OCI-LY7 (cell line): ENCODE measurements around the gene ITGA3. TPM values are rescaled to one million over a fixed set of nuclear protein-coding genes. Genes with fewer than 3 reads are reported as not detected.

Experiments used
- BruUV-seq: library from RNA; stranded (reverse); fragments of 400-500 nt; replicated peaks from 2 replicates; lab custom pipeline; 2021; lab: Mats Ljungman, UMichigan
- CTCF ChIA-PET: fragments of 300-600 bp; sonication (Branson Sonifier 250); formaldehyde crosslinking; loops from one replicate; lab custom pipeline; 2022; ENCODE audit warnings: antibody characterized with exemption; ENCODE audit not compliant: unreplicated experiment; lab: Charles Lee
- POLR2A ChIA-PET: fragments of 300-600 bp; sonication (Branson Sonifier 250); formaldehyde crosslinking; loops from one replicate; lab custom pipeline; 2022; ENCODE audit warnings: antibody characterized with exemption; lab: Charles Lee
- DNase-seq: peaks from one replicate; pipeline ENCODE4 v3.0.0-alpha.2; 2015; ENCODE audit warnings: low spot score
- H2AFZ ChIP-seq: fragments of 200-600 bp; sonication (generic), shearing (Covaris generic); 2 replicates; pipeline ENCODE4 v1.6.1; 2014; ENCODE audit warnings: mild to moderate bottlenecking, antibody characterized with exemption, low read length, moderate library complexity
- H3K27ac ChIP-seq: fragments of 200-600 bp; sonication (generic); 2 replicates; pipeline ENCODE4 v1.5.1; 2014; ENCODE audit warnings: mixed run types, low read depth, mild to moderate bottlenecking, moderate library complexity, low read length, inconsistent platforms; ENCODE audit not compliant: poor library complexity, severe bottlenecking
- H3K36me3 ChIP-seq: fragments of 200-600 bp; sonication (generic); 2 replicates; pipeline ENCODE4 v1.6.1; 2014; ENCODE audit warnings: mild to moderate bottlenecking, antibody characterized with exemption, low read length, moderate library complexity, mixed read lengths; ENCODE audit not compliant: insufficient read depth
- H3K4me1 ChIP-seq: fragments of 200-600 bp; sonication (generic); 2 replicates; pipeline ENCODE4 v1.5.1; 2014; ENCODE audit warnings: mild to moderate bottlenecking, low read length; ENCODE audit not compliant: insufficient read depth, poor library complexity, severe bottlenecking
- H3K4me2 ChIP-seq: fragments of 200-600 bp; sonication (generic); 2 replicates; pipeline ENCODE4 v1.6.1; 2014; ENCODE audit warnings: mild to moderate bottlenecking, low read length
- H3K4me3 ChIP-seq: fragments of 200-600 bp; sonication (generic); 2 replicates; pipeline ENCODE4 v1.5.1; 2014; ENCODE audit warnings: mild to moderate bottlenecking, low read depth, low read length; ENCODE audit not compliant: poor library complexity, severe bottlenecking
- H3K79me2 ChIP-seq: fragments of 200-600 bp; sonication (generic); 2 replicates; pipeline ENCODE4 v1.6.1; 2016; ENCODE audit warnings: low read depth, mild to moderate bottlenecking, low read length, moderate library complexity, mixed read lengths; ENCODE audit not compliant: insufficient read depth
- H3K9me2 ChIP-seq: fragments of 200-600 bp; sonication (generic); 2 replicates; pipeline ENCODE4 v1.6.1; 2016; ENCODE audit warnings: mild to moderate bottlenecking, low read length, mixed read lengths; ENCODE audit not compliant: insufficient read depth
- H3K9me3 ChIP-seq: fragments of 200-600 bp; sonication (generic); 2 replicates; pipeline ENCODE4 v1.6.1; 2014; ENCODE audit warnings: mild to moderate bottlenecking, mixed run types, low read length, mixed read lengths
- H4K20me1 ChIP-seq: fragments of 200-600 bp; sonication (generic); 2 replicates; pipeline ENCODE4 v1.6.1; 2014; ENCODE audit warnings: mild to moderate bottlenecking, antibody characterized with exemption, low read length, moderate library complexity, mixed read lengths; ENCODE audit not compliant: insufficient read depth
- EZH2phosphoT487 ChIP-seq: fragments of 200-600 bp; sonication (generic); IDR thresholded peaks from 2 replicates; pipeline ENCODE4 v1.6.1; 2018; ENCODE audit warnings: low read depth, borderline replicate concordance, mild to moderate bottlenecking, mixed run types, antibody characterized with exemption, low read length, moderate library complexity, mixed read lengths
- intact Hi-C: fragments of 100-400 bp; cut with micrococcal nuclease; formaldehyde crosslinking; loops from one replicate; pipeline ENCODE4 v1.10.0; 2022; ENCODE audit not compliant: unreplicated experiment
- total RNA-seq, 2 experiments: library from RNA; depleted of rRNA in 1 of 2; stranded (reverse); fragments of >200 nt in 1 of 2; shearing (Covaris generic) in 1 of 2; gene quantifications; 2 replicates each; pipeline ENCODE4 v1.2.3, GENCODE V29; 2014 to 2022
- TF ChIP-seq, protein P1 (sequence below): fragments of 200-600 bp; sonication (generic); conservative IDR thresholded peaks from 2 replicates; pipeline ENCODE4 v1.5.1; 2014; ENCODE audit warnings: mild to moderate bottlenecking, antibody characterized with exemption, low read length, moderate library complexity, mixed read lengths

The ITGA3 gene
- total RNA-seq, 2 experiments from 2014 or later, result 15.2 to 30.7 TPM

GRCh38 chr17:50109207-50109606, 53.3 kb downstream of the ITGA3 start:
- intact Hi-C loops, result no loop called here
- Histone ChIP-seq H4K20me1 (no peaks in the 10 kb centered on the region), H3K79me2 (no peaks in the 10 kb centered on the region), H3K4me1 (no peaks in the 10 kb centered on the region), H2AFZ (no peak overlapping the region), H3K9me2 (no peaks in the 10 kb centered on the region), H3K36me3 (no peaks in the 10 kb centered on the region), H3K4me3 (no peak overlapping the region), H3K4me2 (no peak overlapping the region), H3K9me3 (no peaks in the 10 kb centered on the region), H3K27ac (no peak overlapping the region)
- no peak for TF ChIP-seq EZH2phosphoT487
- TF ChIP-seq, protein P1, sequence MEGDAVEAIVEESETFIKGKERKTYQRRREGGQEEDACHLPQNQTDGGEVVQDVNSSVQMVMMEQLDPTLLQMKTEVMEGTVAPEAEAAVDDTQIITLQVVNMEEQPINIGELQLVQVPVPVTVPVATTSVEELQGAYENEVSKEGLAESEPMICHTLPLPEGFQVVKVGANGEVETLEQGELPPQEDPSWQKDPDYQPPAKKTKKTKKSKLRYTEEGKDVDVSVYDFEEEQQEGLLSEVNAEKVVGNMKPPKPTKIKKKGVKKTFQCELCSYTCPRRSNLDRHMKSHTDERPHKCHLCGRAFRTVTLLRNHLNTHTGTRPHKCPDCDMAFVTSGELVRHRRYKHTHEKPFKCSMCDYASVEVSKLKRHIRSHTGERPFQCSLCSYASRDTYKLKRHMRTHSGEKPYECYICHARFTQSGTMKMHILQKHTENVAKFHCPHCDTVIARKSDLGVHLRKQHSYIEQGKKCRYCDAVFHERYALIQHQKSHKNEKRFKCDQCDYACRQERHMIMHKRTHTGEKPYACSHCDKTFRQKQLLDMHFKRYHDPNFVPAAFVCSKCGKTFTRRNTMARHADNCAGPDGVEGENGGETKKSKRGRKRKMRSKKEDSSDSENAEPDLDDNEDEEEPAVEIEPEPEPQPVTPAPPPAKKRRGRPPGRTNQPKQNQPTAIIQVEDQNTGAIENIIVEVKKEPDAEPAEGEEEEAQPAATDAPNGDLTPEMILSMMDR, result no peak
- DNase-seq, result no peak
- CTCF ChIA-PET, result no interaction called here
- POLR2A ChIA-PET, result interaction anchor here (0.5 kb wide), 1 partner anchor 717 kb away, joined by 5 read pairs; no protein-coding TSS in a partner anchor
- BruUV-seq, result no TSS peak

DNA sequence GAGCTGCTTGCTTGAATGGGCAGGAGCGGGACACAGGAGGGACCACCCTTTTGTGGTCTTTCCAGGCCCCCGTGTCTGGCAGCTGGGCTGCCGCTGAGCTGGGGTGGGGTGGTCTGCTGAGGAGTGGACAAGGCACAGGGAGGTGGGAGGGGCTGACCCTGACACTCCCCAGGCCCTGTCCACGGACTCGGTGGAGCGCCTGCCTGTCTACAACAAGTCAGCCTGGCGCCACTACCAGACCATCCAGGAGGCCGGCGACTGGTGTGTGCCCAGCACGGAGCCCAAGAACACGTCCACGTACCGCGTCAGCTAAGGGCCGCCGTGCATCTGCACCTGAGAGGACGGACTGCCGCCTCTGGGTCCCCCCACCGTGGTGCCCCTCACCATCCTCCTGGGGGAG, 53.9 kb downstream of the ITGA3 start:
- no TSS peak for BruUV-seq
- no peak for DNase-seq
- no peak for TF ChIP-seq EZH2phosphoT487
- TF ChIP-seq, protein P1, result no peak
- Histone ChIP-seq H2AFZ (no peak overlapping the region), H3K27ac (no peak overlapping the region), H3K4me2 (no peak overlapping the region), H3K4me3 (no peak overlapping the region), H3K36me3 (no peaks in the 10 kb centered on the region), H3K9me3 (no peaks in the 10 kb centered on the region), H4K20me1 (no peaks in the 10 kb centered on the region), H3K79me2 (no peaks in the 10 kb centered on the region), H3K4me1 (no peaks in the 10 kb centered on the region), H3K9me2 (no peaks in the 10 kb centered on the region)
- ChIA-PET POLR2A (interaction anchor here (0.5 kb wide), 1 partner anchor 717 kb away, joined by 5 read pairs; no protein-coding TSS in a partner anchor), CTCF (no interaction called here)
- intact Hi-C loops, result no loop called here

GRCh38 chr17:50110591-50111349, 54.9 kb downstream of the ITGA3 start:
- no TSS peak for BruUV-seq
- Histone ChIP-seq H3K4me2 (no peak overlapping the region), H3K4me1 (no peaks in the 10 kb centered on the region), H3K36me3 (no peaks in the 10 kb centered on the region), H3K4me3 (no peak overlapping the region), H2AFZ (no peak overlapping the region), H3K9me2 (no peaks in the 10 kb centered on the region), H4K20me1 (no peaks in the 10 kb centered on the region), H3K27ac (no peak overlapping the region), H3K79me2 (no peaks in the 10 kb centered on the region), H3K9me3 (no peaks in the 10 kb centered on the region)
- ChIA-PET CTCF (no interaction called here), POLR2A (no interaction called here)
- no peak for TF ChIP-seq EZH2phosphoT487
- TF ChIP-seq, protein P1, result no peak
- intact Hi-C loops, result no loop called here
- DNase-seq, result no peak
